GM18868 (cell line): Measurements from ENCODE around the gene C11orf42.

Experiments
- ATAC-seq: cut with Tn5 transposase; IDR thresholded peaks from one replicate; pipeline ENCODE4 v1.9.1; 2021; ENCODE audit warnings: mild to moderate bottlenecking, moderate library complexity; ENCODE audit not compliant: unreplicated experiment

C11orf42 gene

DNA sequence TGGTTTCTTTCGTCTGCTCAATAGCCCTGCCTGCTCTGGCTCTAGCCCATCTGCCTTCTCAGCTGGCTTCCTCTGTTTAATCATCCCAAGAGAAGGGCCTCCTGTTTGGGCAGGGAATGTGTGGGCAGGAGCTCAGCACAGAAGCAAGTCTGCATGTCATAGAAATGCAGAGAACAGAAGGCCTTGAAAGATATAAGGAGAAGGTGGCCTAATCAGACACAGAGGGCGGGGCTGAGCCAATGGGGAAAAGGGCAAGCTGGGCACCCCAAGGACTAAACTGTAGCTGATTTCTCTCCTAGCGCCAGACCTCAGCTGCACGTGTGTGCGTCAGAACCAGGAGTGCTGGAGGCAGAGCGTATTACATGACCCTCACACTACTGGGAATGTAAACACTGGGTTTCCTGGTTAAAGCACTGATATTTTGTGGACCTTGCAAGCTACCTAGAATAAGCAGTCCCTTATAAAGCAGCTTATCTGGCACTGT lies 46.7 kb downstream of the C11orf42 start:
- ATAC-seq, result no peak

DNA sequence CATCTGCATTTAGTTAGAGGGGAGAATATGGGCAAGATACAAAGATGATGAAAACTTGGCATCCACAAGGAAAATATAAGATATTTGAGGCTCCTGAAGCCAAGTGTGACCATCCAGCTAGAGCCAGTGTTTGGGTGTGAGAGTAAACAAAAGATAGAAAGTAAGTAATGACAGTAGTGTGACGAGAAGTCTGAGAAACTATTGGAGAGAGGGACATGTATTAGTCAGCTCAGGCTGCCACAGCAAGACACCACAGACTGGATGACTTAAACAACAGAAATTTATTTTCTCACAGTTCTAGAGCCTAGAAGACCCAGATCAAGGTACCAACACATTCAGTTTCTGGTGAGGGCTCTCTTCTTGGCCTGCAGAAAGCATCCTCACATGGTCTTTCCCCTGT lies 47.8 kb downstream of the C11orf42 start:
- peak; percentile 80 for ATAC-seq

DNA sequence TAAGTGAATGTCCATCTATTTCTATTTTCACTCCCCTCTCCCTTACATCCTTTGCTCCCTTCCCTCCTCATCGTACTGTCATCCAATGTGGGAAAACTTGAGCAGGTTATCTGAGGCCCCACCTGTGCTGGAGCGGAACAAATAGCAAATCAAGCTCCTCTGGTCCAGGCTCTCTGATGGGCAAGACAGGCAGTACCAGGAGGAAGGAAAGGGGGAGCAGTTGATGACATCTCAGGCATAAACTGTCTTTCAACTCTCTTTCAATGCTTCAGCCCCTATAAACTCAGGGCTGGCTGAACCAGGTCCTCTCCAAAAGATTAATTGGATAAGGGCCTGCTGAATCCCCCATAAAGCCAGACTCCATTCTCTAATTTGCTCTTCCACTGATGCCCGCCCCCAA lies 52.8 kb downstream of the C11orf42 start:
- no peak for ATAC-seq

DNA sequence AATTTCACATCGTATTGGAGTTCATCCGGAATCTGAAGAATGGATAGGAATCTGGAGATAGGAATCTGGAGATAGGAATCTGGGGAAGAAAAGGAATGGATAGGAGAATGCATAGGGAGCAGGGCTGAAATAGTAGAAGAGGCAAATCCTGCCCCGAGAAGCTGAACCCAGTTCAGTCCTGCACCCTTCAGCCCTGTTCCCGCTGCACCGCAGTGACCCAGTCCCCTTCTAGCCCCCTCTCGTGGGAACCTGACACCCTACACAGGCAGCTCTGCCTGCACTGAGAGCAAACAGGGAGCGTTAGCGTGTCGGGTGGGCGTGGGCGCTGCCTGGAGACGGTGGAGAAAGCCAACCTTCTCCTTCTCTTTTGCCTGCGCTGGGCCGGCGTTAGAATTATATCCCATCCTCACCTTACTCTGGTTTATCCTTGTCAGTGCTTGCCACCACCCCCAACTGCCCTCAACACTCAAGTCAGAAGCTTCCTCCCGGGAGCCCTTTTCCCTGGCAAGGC lies 53.3 kb downstream of the C11orf42 start:
- ATAC-seq, result no peak

DNA sequence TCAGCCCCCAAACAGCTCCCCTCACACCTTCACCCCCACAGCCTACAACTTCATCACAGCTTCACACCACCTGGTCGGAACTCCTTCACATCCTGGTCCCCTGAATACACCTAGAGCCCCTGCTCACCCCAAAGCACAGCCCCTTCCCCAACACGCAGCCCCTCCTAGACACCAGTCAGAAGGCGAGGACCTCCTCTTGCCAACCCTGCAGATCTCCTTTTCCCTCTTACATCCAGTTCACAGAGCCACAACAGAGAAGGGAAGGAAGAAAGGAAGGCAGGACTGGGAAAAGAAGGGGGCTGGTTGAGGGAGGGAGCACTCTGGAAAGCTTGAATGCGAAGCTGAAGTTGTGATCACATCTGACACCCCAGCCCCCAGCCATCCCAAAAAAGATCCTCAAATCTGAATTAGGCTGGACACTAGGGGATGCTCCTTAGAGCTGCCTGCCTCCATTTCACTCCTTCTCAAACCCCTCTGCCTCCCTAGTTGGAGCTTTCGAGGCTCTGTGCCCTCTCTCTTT lies 54.9 kb downstream of the C11orf42 start:
- ATAC-seq, result no peak
